Lower leg skin (tissue), 4 donors: Measurements from ENCODE around the gene SCN1B. TPM values are rescaled to one million over a fixed set of nuclear protein-coding genes. Genes with fewer than 3 reads are reported as not detected.

ENCODE experiments used
- DNase-seq, 2 donors: peaks; one replicate each; pipeline ENCODE4 v3.0.0-alpha.2; 2019; ENCODE audit warnings: low spot score in 2 of 2
- H3K4me3 ChIP-seq: fragments of 200-600 bp; sonication (generic); 2 replicates; pipeline ENCODE4 v1.5.1; 2017; ENCODE audit warnings: mild to moderate bottlenecking, low read depth; ENCODE audit not compliant: poor library complexity, severe bottlenecking
- POLR2A ChIP-seq, 2 donors: fragments of 450-650 bp; IDR thresholded peaks; one replicate each; pipeline ENCODE4 v1.6.1; 2016 to 2017; ENCODE audit warnings: antibody characterized with exemption in 2 of 2, mild to moderate bottlenecking in 1 of 2, moderate library complexity in 1 of 2
- WGBS, 2 donors: methylation state at CpG; one replicate each; pipeline ENCODE4 v1.1.5; 2018; 5-methylcytosine and 5-hydroxymethylcytosine counted together
- intact Hi-C: fragments of 100-400 bp; cut with DNase I; formaldehyde crosslinking; loops from one replicate; pipeline ENCODE4 v1.15.0; 2023; ENCODE audit warnings: low total_unique reads
- total RNA-seq, 4 donors: library from RNA; depleted of rRNA; stranded (reverse); fragments of >200 nt; gene quantifications; one replicate each; pipeline ENCODE4 v1.1.0, GENCODE V29; 2016
- TF ChIP-seq, protein P1 (sequence below), 3 donors: fragments of 450-650 bp; IDR thresholded peaks; one replicate each; pipeline ENCODE4 v1.5.1; 2016; ENCODE audit warnings: antibody characterized with exemption in 3 of 3, mild to moderate bottlenecking in 3 of 3, moderate library complexity in 2 of 3

SCN1B gene
- total RNA-seq, 4 donors from 2014 or later: 1.1 to 4.4 (median 3.0) TPM

DNA sequence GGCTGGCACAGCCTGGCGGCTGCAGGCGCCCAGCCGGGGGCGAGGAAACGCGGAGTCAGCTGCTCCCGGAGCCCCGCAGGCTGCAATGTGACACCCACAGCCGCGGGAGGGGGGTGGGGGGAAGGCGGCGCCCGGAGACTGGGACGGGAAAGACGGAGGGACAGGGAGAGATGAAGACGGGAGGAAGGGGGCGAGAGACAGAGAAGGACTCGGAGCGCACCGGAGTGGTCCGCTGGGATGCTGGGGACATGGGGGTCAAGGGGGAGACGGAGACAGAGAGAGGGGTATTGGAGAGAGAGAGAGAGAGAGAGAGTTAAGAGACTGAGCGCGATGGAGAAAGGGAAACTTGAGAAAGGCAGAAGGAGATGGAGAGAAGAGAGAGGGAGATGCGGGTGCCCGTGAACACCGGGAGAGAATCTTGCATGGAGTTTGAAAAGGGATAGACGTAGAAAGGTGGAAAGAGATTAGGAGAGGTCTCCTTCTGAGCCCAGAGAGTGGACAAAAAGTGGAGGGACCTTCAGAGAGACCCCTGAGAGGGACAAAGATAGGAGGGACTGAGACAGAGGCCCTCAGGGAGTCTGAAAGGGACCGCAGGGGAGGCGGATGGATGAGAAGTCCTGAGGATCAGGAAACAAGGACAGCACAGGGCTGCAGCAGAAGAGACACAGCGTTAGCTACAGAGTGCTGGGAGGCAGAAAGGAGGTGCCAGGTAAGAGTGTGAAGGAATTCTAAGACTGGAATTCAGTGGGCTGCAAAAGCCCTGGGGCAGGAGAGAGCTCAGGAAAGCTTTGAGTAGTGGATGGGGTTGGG, 1.0 kb downstream of the SCN1B start:
- 5 to 7% methylated on average over 31 of the region's 31 CpGs for WGBS, 2 donors
- no peak for DNase-seq
- intact Hi-C loops: no loop called here

DNA sequence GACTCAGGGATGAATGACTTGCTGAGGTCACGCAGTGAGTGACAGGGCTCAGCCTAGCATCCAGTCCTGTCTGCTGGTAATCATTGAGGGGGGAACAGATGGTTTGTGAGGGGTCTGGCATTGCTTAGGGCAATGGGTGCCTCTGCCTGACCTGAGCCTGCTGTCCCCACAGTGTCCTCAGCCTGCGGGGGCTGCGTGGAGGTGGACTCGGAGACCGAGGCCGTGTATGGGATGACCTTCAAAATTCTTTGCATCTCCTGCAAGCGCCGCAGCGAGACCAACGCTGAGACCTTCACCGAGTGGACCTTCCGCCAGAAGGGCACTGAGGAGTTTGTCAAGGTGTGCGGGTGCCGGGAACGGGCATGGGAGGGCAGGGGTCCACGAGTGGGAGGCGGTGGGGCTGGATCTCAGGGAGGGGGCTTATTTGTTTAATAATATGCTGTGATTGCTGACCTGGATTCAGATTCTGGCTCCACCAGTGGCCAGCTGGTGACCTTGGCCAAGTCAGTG, 2.1 kb downstream of the SCN1B start:
- TF ChIP-seq, protein P1, sequence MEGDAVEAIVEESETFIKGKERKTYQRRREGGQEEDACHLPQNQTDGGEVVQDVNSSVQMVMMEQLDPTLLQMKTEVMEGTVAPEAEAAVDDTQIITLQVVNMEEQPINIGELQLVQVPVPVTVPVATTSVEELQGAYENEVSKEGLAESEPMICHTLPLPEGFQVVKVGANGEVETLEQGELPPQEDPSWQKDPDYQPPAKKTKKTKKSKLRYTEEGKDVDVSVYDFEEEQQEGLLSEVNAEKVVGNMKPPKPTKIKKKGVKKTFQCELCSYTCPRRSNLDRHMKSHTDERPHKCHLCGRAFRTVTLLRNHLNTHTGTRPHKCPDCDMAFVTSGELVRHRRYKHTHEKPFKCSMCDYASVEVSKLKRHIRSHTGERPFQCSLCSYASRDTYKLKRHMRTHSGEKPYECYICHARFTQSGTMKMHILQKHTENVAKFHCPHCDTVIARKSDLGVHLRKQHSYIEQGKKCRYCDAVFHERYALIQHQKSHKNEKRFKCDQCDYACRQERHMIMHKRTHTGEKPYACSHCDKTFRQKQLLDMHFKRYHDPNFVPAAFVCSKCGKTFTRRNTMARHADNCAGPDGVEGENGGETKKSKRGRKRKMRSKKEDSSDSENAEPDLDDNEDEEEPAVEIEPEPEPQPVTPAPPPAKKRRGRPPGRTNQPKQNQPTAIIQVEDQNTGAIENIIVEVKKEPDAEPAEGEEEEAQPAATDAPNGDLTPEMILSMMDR (IDR thresholded peaks at IDR 0.05): no peak
- no peak for TF ChIP-seq POLR2A (IDR thresholded peaks at IDR 0.05)
- intact Hi-C loops: no loop called here
- DNase-seq: no peak
- no peak overlapping the region for H3K4me3 ChIP-seq
- WGBS, 2 donors: 91 to 94% methylated on average over 6 to 17 of the region's 17 CpGs

More for the DNA sequence above, 1.0 kb downstream of the SCN1B start:
- H3K4me3 ChIP-seq: peak overlapping the region; percentile 48
- no peak for TF ChIP-seq POLR2A (IDR thresholded peaks at IDR 0.05)
- TF ChIP-seq, protein P1 (IDR thresholded peaks at IDR 0.05): no peak

DNA sequence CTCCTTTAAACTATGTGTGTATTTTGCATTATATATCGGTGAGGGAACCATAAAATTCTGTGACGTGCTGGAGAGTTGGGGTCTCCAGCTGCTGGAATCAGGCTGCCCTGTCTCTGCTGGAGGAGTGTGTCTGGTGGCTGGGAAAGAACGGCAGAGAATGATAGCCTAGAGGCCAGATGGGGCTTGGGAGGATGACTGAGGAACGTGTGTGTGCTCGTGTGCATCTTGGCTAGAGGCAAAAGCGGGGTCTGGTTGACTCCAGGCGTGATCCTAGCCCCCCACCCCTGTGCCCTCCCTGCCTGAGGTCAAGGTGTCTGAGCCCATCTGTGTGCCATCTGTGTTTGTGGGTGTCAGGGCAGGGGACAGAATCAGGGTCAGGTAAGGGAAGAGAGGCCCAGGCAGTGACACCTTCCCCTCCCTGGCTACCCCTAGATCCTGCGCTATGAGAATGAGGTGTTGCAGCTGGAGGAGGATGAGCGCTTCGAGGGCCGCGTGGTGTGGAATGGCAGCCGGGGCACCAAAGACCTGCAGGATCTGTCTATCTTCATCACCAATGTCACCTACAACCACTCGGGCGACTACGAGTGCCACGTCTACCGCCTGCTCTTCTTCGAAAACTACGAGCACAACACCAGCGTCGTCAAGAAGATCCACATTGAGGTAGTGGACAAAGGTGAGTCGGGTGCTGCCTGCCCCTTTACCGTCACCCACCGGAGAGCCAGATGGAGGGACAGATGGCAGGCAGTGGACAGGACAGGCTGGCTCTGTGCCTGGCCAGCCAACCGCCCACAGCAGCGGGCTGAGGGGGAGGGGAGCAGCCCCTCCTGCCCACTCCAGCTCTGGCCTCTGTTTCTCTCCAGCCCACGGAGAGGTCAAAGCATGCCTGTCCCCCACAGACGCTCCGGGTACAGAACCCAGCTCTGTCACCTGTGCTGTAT, 3.1 kb downstream of the SCN1B start:
- no peak for DNase-seq
- 87 to 90% methylated on average over 26 of the region's 30 CpGs for WGBS, 2 donors
- TF ChIP-seq, protein P1 (IDR thresholded peaks at IDR 0.05): no peak
- no peak for TF ChIP-seq POLR2A (IDR thresholded peaks at IDR 0.05)
- intact Hi-C loops: no loop called here
- no peak overlapping the region for H3K4me3 ChIP-seq

DNA sequence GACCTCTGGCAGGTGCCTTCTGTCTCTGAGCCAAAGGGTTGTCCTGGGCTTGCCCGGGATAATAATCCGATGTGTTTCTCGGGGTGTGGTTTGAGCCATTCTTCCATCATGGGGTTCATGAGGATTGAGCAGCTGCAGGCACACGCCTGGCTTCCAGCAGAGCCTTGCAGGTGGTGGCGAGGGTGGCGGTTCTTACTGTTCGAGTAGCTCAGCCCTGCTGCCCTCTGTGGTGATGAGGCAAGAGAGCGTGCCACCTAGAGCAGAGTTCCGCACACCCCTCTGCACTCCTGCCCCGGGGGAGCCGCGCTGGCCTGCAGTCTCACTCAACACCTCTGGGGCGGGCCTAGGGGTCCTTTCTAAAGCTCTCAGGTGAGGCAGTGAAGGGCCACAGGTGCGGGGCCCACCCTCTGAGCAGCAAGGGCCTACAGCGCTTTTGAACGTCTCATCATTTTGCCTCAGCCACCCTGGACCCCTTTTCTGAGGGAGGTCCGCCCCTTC, 3.8 kb downstream of the SCN1B start:
- no peak for TF ChIP-seq POLR2A (IDR thresholded peaks at IDR 0.05)
- TF ChIP-seq, protein P1 (IDR thresholded peaks at IDR 0.05): no peak
- intact Hi-C loops: no loop called here
- 77 to 82% methylated on average over 17 of the region's 17 CpGs for WGBS, 2 donors
- no peak overlapping the region for H3K4me3 ChIP-seq
- DNase-seq: no peak

DNA sequence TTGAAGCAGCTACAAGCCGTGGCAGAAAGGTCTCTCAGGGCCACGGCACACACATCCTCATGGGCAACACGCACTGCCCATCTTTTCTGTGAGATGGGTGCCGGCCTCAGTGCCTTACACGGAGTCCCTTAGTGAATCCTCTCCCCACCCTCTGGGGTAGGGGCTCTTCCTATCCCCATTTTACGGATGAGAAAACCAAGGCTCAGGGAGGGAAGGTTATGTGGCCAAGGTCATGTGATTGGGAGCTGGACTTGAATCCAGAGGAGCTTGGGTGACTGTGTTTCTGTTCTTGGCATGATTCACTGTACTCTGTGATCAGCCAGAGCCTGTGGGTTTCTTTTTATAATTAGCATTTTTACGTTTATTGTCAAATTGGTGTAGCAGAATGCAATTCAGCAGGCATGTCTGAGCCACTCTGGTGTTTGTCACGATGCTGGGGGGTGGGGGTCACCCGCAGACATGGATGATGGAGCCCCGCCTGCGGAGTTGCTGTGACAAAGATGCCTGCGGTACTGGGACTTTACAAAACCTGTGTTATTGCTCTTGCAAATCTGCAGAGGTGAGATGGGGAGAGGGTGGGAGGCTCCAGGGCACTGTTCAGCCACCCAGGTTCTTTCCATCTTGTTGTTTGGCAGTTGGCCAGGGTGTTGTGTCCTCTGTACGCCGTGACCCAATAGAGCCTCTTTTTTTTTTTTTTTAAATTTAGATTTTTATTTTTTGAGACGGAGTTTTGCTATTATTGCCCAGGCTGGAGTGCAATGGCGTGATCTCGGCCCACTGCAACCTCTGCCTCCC, 4.5 kb downstream of the SCN1B start:
- WGBS, 2 donors: 78 to 80% methylated on average over 17 of the region's 17 CpGs
- TF ChIP-seq, protein P1 (IDR thresholded peaks at IDR 0.05): no peak
- TF ChIP-seq POLR2A (IDR thresholded peaks at IDR 0.05): no peak
- intact Hi-C loops: no loop called here
- no peak overlapping the region for H3K4me3 ChIP-seq
- no peak for DNase-seq
